ENCODE measurements around the gene HECW1.

GRCh38 chr7:43584195-43584586, 471.7 kb downstream of the HECW1 start:
- TF ChIP-seq POLR2A (IDR thresholded peaks at IDR 0.05; ENCODE audit: low read depth, low read length) (no peak), TAF1 (IDR thresholded peaks at IDR 0.05; ENCODE audit: low read depth, low read length) (no peak), POLR2AphosphoS5 (IDR thresholded peaks at IDR 0.05; ENCODE audit: low read depth, low read length) (no peak; the same call in 1 of the 2 replicates), POU2F2 (IDR thresholded peaks at IDR 0.05; ENCODE audit: low read depth, low read length) (no peak)

All from GM12891 (cell line).